H1 (cell line): ENCODE data around the gene BAIAP2. TPM values are rescaled to one million over a fixed set of nuclear protein-coding genes. Genes with fewer than 3 reads are reported as not detected.

Source experiments
- CTCF ChIA-PET: fragments of 300-600 bp; sonication (Branson Sonifier 250); formaldehyde crosslinking; loops from one replicate; lab custom pipeline; 2021; ENCODE audit not compliant: partially characterized antibody; lab: Charles Lee
- POLR2A ChIA-PET: fragments of 300-600 bp; sonication (Branson Sonifier 250); formaldehyde crosslinking; loops from one replicate; lab custom pipeline; 2021; ENCODE audit warnings: inconsistent platforms; ENCODE audit not compliant: partially characterized antibody; lab: Charles Lee
- DNase-seq, 2 experiments: peaks; one replicate each; pipeline versions ENCODE4 v3.0.0 to v3.0.0-alpha.2; 2010 to 2022; ENCODE audit warnings: low spot score in 2 of 2, low read depth in 1 of 2, mixed read lengths in 1 of 2
- FAIRE-seq: peaks from 2 replicates; lab custom pipeline; 2011; peaks lifted over from hg19 to GRCh38; lab: Jason Lieb, UNC
- H2AFZ ChIP-seq: 2 replicates; pipeline ENCODE4 v1.8.1; 2012; ENCODE audit warnings: low read length, inconsistent platforms
- H2AK5ac ChIP-seq: 2 replicates; pipeline ENCODE4 v1.6.1; 2013; ENCODE audit warnings: low read depth, low read length
- H2BK120ac ChIP-seq: replicated peaks from 2 replicates; pipeline ENCODE3; 2013; ENCODE audit warnings: low read depth, low read length, inconsistent platforms
- H2BK12ac ChIP-seq: 2 replicates; pipeline ENCODE4 v1.6.1; 2013; ENCODE audit warnings: low read depth, low read length
- H2BK15ac ChIP-seq: 2 replicates; pipeline ENCODE4 v1.6.1; 2013; ENCODE audit warnings: low read length
- H2BK20ac ChIP-seq: 2 replicates; pipeline ENCODE4 v1.6.1; 2013; ENCODE audit warnings: low read length
- H2BK5ac ChIP-seq: 2 replicates; pipeline ENCODE4 v1.6.1; 2013; ENCODE audit warnings: low read depth, low read length
- H3K14ac ChIP-seq: 2 replicates; pipeline ENCODE4 v1.6.1; 2013; ENCODE audit warnings: inconsistent platforms; ENCODE audit not compliant: insufficient read length
- H3K18ac ChIP-seq: 2 replicates; pipeline ENCODE4 v1.6.1; 2013; ENCODE audit warnings: low read length; ENCODE audit errors: extremely low read depth
- H3K23ac ChIP-seq: 2 replicates; pipeline ENCODE4 v1.6.1; 2013; ENCODE audit warnings: inconsistent platforms; ENCODE audit not compliant: insufficient read length
- H3K23me2 ChIP-seq: 2 replicates; pipeline ENCODE4 v1.6.1; 2013; ENCODE audit warnings: low read depth, low read length
- H3K27ac ChIP-seq: 2 replicates; pipeline ENCODE4 v1.6.1; 2011; ENCODE audit warnings: low read depth, low read length, inconsistent platforms
- H3K27me3 ChIP-seq, 4 experiments: replicated peaks in 1 of 4; 1 replicate in 1 of 4; 2 replicates in 3 of 4; pipeline versions ENCODE4 v1.6.1 to v1.8.1; 2011 to 2013; ENCODE audit warnings: low read length in 3 of 4, mild to moderate bottlenecking in 3 of 4, inconsistent platforms in 2 of 4, mixed read lengths in 2 of 4, moderate library complexity in 1 of 4; ENCODE audit not compliant: control insufficient read depth in 3 of 4, insufficient read depth in 3 of 4; ENCODE audit errors: extremely low read depth in 1 of 4
- H3K36me3 ChIP-seq, 4 experiments: 2 replicates each; pipeline versions ENCODE4 v1.6.1 to v1.8.1; 2011 to 2013; ENCODE audit warnings: mild to moderate bottlenecking in 4 of 4, low read length in 3 of 4, moderate library complexity in 2 of 4, control low read depth in 1 of 4, inconsistent platforms in 1 of 4; ENCODE audit not compliant: insufficient read depth in 4 of 4, control insufficient read depth in 2 of 4
- H3K4ac ChIP-seq: replicated peaks from 2 replicates; pipeline ENCODE3; 2013; ENCODE audit warnings: low read length, low read depth, mixed read lengths, inconsistent platforms; ENCODE audit not compliant: insufficient read length
- H3K4me1 ChIP-seq, 4 experiments: replicated peaks in 1 of 4; 1 replicate in 1 of 4; 2 replicates in 3 of 4; pipeline versions ENCODE4 v1.6.1 to v1.8.1; 2011 to 2013; ENCODE audit warnings: low read length in 3 of 4, inconsistent platforms in 2 of 4, mixed read lengths in 1 of 4; ENCODE audit not compliant: insufficient read depth in 4 of 4, control insufficient read depth in 3 of 4
- H3K4me2 ChIP-seq, 2 experiments: 2 replicates each; pipeline versions ENCODE4 v1.6.1 to v1.8.1; 2011 to 2013; ENCODE audit warnings: low read depth in 2 of 2, low read length in 2 of 2, control low read depth in 1 of 2, inconsistent platforms in 1 of 2, mild to moderate bottlenecking in 1 of 2; ENCODE audit not compliant: insufficient read depth in 1 of 2
- H3K4me3 ChIP-seq, 4 experiments: fragments of 200-600, 300-600 bp in 1 of 4; sonication (generic), shearing (Covaris generic), sonication (Bioruptor Twin) in 1 of 4; 2 replicates each; pipeline versions ENCODE4 v1.5.1 to v1.8.1; 2011 to 2016; ENCODE audit warnings: low read length in 4 of 4, low read depth in 3 of 4, control low read depth in 2 of 4, inconsistent platforms in 2 of 4, mild to moderate bottlenecking in 2 of 4, mixed read lengths in 1 of 4, moderate library complexity in 1 of 4; ENCODE audit not compliant: insufficient read depth in 2 of 4; ENCODE audit errors: extremely low read depth in 1 of 4
- H3K56ac ChIP-seq: replicated peaks from 2 replicates; pipeline ENCODE3; 2013; ENCODE audit warnings: low read depth, mild to moderate bottlenecking, mixed read lengths, low read length, inconsistent platforms; ENCODE audit not compliant: insufficient read length
- H3K79me1 ChIP-seq: 2 replicates; pipeline ENCODE4 v1.6.1; 2013; ENCODE audit warnings: low read depth, low read length, control low read depth
- H3K79me2 ChIP-seq, 2 experiments: 2 replicates each; pipeline versions ENCODE4 v1.6.1 to v1.8.1; 2012 to 2013; ENCODE audit warnings: low read length in 2 of 2, mild to moderate bottlenecking in 2 of 2, inconsistent platforms in 1 of 2; ENCODE audit not compliant: insufficient read depth in 2 of 2, control insufficient read depth in 1 of 2
- H3K9ac ChIP-seq, 4 experiments: replicated peaks in 1 of 4; 1 replicate in 1 of 4; 2 replicates in 3 of 4; pipeline versions ENCODE4 v1.6.1 to v1.8.1; 2011 to 2013; ENCODE audit warnings: low read depth in 3 of 4, low read length in 3 of 4, control low read depth in 2 of 4, mild to moderate bottlenecking in 2 of 4, moderate library complexity in 2 of 4, inconsistent platforms in 1 of 4; ENCODE audit errors: extremely low read depth in 1 of 4
- H3K9me3 ChIP-seq, 2 experiments: 2 replicates each; pipeline versions ENCODE4 v1.6.1 to v1.8.1; 2012 to 2013; ENCODE audit warnings: mild to moderate bottlenecking in 2 of 2, moderate library complexity in 2 of 2, control low read depth in 1 of 2, inconsistent platforms in 1 of 2, low read depth in 1 of 2, low read length in 1 of 2, mixed read lengths in 1 of 2; ENCODE audit not compliant: insufficient read depth in 2 of 2
- H4K20me1 ChIP-seq, 2 experiments: replicated peaks in 1 of 2; 2 replicates each; pipeline versions ENCODE3 to v1.8.1; 2011 to 2013; ENCODE audit warnings: inconsistent platforms in 2 of 2, low read length in 2 of 2, mild to moderate bottlenecking in 1 of 2; ENCODE audit not compliant: insufficient read depth in 2 of 2, control insufficient read depth in 1 of 2
- H4K5ac ChIP-seq: 2 replicates; pipeline ENCODE4 v1.6.1; 2013; ENCODE audit warnings: low read length, low read depth, mixed read lengths, inconsistent platforms; ENCODE audit not compliant: insufficient read length
- H4K8ac ChIP-seq: 2 replicates; pipeline ENCODE4 v1.8.0; 2013; ENCODE audit warnings: mild to moderate bottlenecking, moderate library complexity, low read length, inconsistent platforms; ENCODE audit not compliant: insufficient read depth; ENCODE audit errors: extremely low read depth
- H4K91ac ChIP-seq: replicated peaks from 2 replicates; pipeline ENCODE3; 2013; ENCODE audit warnings: low read length, mixed read lengths, inconsistent platforms; ENCODE audit not compliant: insufficient read length
- BRCA1 ChIP-seq: IDR thresholded peaks from 2 replicates; pipeline ENCODE4 v1.6.1; 2012; ENCODE audit warnings: low read depth, low read length, improper control_type of control experiment
- CTCF ChIP-seq, 3 experiments: IDR thresholded peaks; 1 replicate in 2 of 3; 2 replicates in 1 of 3; pipeline versions ENCODE4 v1.5.1 to v1.6.1; 2011; ENCODE audit warnings: low read length in 3 of 3, mild to moderate bottlenecking in 3 of 3, inconsistent platforms in 2 of 3, low read depth in 1 of 3, moderate library complexity in 1 of 3; ENCODE audit not compliant: insufficient read depth in 1 of 3; ENCODE audit errors: control extremely low read depth in 1 of 3
- EZH2 ChIP-seq: fragments of 200-600 bp; sonication (generic); IDR thresholded peaks from 2 replicates; pipeline ENCODE4 v1.7.1; 2012; ENCODE audit warnings: low read depth, mild to moderate bottlenecking, moderate library complexity, low read length, inconsistent platforms; ENCODE audit not compliant: severe bottlenecking
- FOSL1 ChIP-seq: IDR thresholded peaks from 2 replicates; pipeline ENCODE4 v1.6.1; 2011; ENCODE audit warnings: mild to moderate bottlenecking, low read depth, low read length, moderate library complexity; ENCODE audit not compliant: insufficient read depth
- HDAC6 ChIP-seq: IDR thresholded peaks from one replicate; pipeline ENCODE4 v1.7.1; 2012; ENCODE audit warnings: low read depth, mild to moderate bottlenecking, inconsistent platforms, low read length, moderate library complexity
- KDM5A ChIP-seq: fragments of 200-600 bp; IDR thresholded peaks from 2 replicates; pipeline ENCODE4 v1.7.1; 2012; ENCODE audit warnings: mild to moderate bottlenecking, low read length, inconsistent platforms, mixed read lengths
- MAX ChIP-seq: IDR thresholded peaks from 2 replicates; pipeline ENCODE4 v1.6.1; 2012; ENCODE audit warnings: inconsistent platforms
- POLR2A ChIP-seq, 2 experiments: IDR thresholded peaks; 1 replicate in 1 of 2; 2 replicates in 1 of 2; pipeline ENCODE4 v1.6.1; 2011; ENCODE audit warnings: low read depth in 2 of 2, low read length in 2 of 2, mild to moderate bottlenecking in 2 of 2; ENCODE audit errors: control extremely low read depth in 1 of 2
- RFX5 ChIP-seq: IDR thresholded peaks from 2 replicates; pipeline ENCODE4 v1.6.1; 2011; ENCODE audit warnings: low read depth, low read length, improper control_type of control experiment, borderline replicate concordance
- SIRT6 ChIP-seq: IDR thresholded peaks from one replicate; pipeline ENCODE4 v1.7.1; 2012; ENCODE audit warnings: low read length, inconsistent platforms
- SP4 ChIP-seq: IDR thresholded peaks from 2 replicates; pipeline ENCODE4 v1.6.1; 2012; ENCODE audit warnings: low read length, inconsistent platforms
- WGBS, 2 experiments: shearing (Covaris generic) in 1 of 2; methylation state at CpG; one replicate each; pipeline versions ENCODE4 v1.1.6 to v1.1.7; 2013 to 2015; ENCODE audit warnings: low lambda C conversion rate in 2 of 2, mixed read lengths in 2 of 2, inconsistent platforms in 1 of 2, low coverage in 1 of 2, missing lambda C conversion rate in 1 of 2; ENCODE audit not compliant: insufficient replicate concordance in 2 of 2, insufficient coverage in 1 of 2, insufficient read length in 1 of 2; ENCODE audit errors: extremely low coverage in 1 of 2, missing lambda C conversion rate in 1 of 2; 5-methylcytosine and 5-hydroxymethylcytosine counted together
- polyA plus RNA-seq, 7 experiments: library from polyadenylated mRNA; depleted of rRNA in 3 of 7; stranded (reverse) in 5 of 7; unstranded in 2 of 7; fragments of >200 nt in 5 of 7; fragments of 200-250 nt in 2 of 7; gene quantifications; 1 replicate in 5 of 7; 2 replicates in 1 of 7; 4 replicates in 1 of 7; pipeline versions ENCODE4 v1.2.1 to v1.2.3, GENCODE V29; 2011 to 2013; ENCODE audit warnings: missing spikeins in 2 of 7, mixed read lengths in 2 of 7
- total RNA-seq: library from RNA; stranded (reverse); fragmentation: NEBNext Ultra II Directional; extraction: Animal tissue kit (Norgen Biotek cat#: 25700); gene quantifications from 2 replicates; pipeline ENCODE4 v1.2.1, GENCODE V29; 2021

The BAIAP2 gene
- total and polyA plus RNA-seq, 2 of the 8 experiments (the other 6 are each of a cell fraction or from before 2014, with no cell fraction given), result 10.0 to 22.8 TPM

GRCh38 chr17:81048827-81049371, 13.9 kb downstream of the BAIAP2 start:
- H3K9me3 ChIP-seq, result no peaks in the 10 kb centered on the region
- no peak overlapping the region for H2BK15ac ChIP-seq
- H4K20me1 ChIP-seq, result peaks cover 2 to 18% of the 10 kb centered on the region in 2 experiments
- peaks cover 15% of the 10 kb centered on the region for H3K79me1 ChIP-seq
- H3K27ac ChIP-seq, result no peak overlapping the region
- H3K4me3 ChIP-seq, result no peak overlapping the region
- no peak overlapping the region for H2AFZ ChIP-seq
- H3K56ac ChIP-seq, result no peak overlapping the region
- H3K9ac ChIP-seq, result no peak overlapping the region
- peaks cover 0 to 18% of the 10 kb centered on the region in 2 experiments; a peak in 1 of 4 replicates for H3K79me2 ChIP-seq
- peaks cover 0 to 2% (median under 1%) of the 10 kb centered on the region in 4 experiments; a peak in 3 of 7 replicates for H3K4me1 ChIP-seq
- H2BK20ac ChIP-seq, result no peak overlapping the region
- FAIRE-seq (no peak), DNase-seq (no peak)
- CTCF ChIA-PET, result interaction anchor here (1.2 to 15.3 kb wide), 6 partner anchors 9 to 48 kb away, joined by 3 to 103 read pairs (median 8); no protein-coding TSS in a partner anchor
- no peak overlapping the region for H3K4me2 ChIP-seq
- no peak overlapping the region for H2BK5ac ChIP-seq
- POLR2A ChIA-PET, result interaction anchor here (0.7 to 9.0 kb wide), 3 partner anchors 8 to 50 kb away, joined by 4 to 42 read pairs (median 5); partner anchors contain the start of gene BAIAP2
- H2BK120ac ChIP-seq, result no peak overlapping the region
- WGBS, 2 experiments, result 91% methylated on average over 20 of the region's 28 CpGs; no CpG with 5 or more reads in 1 of the 2 experiments
- no peak overlapping the region for H3K14ac ChIP-seq
- H4K91ac ChIP-seq, result no peak overlapping the region
- H4K8ac ChIP-seq, result no peak overlapping the region; the same call in 1 of the 2 replicates
- no peak overlapping the region for H3K4ac ChIP-seq
- H3K27me3 ChIP-seq, result no peaks in the 10 kb centered on the region
- H3K23ac ChIP-seq, result no peak overlapping the region
- H3K36me3 ChIP-seq, result no peaks in the 10 kb centered on the region; a peak in 1 of 8 replicates
- no peaks in the 10 kb centered on the region for H3K23me2 ChIP-seq
- H3K18ac ChIP-seq, result no peak overlapping the region
- no peak overlapping the region for H2BK12ac ChIP-seq
- no peak overlapping the region for H4K5ac ChIP-seq
- H2AK5ac ChIP-seq, result no peak overlapping the region
- TF ChIP-seq SP4 (no peak), FOSL1 (no peak), SIRT6 (no peak), CTCF (IDR thresholded peaks at IDR 0.05; ENCODE audit: control extremely low read depth in 1 of 3, insufficient read depth in 1 of 3, low read depth in 1 of 3, low read length in 3 of 3) (no peak), MAX (no peak), HDAC6 (no peak), RFX5 (no peak), EZH2 (no peak), POLR2A (IDR thresholded peaks at IDR 0.05; ENCODE audit: control extremely low read depth in 1 of 2, low read depth in 2 of 2, low read length in 2 of 2) (no peak), BRCA1 (no peak), KDM5A (no peak)
